ENCODE results near the gene NUDT8. TPM values are rescaled to one million over a fixed set of nuclear protein-coding genes. Genes with fewer than 3 reads are reported as not detected.
"Not testable (repeated sequence)": the region's sequence is repeated elsewhere in the genome, so short reads cannot be mapped to it uniquely, and the experiment has no call there.

NUDT8 gene
- polyA plus RNA-seq, 1 of the 3 experiments (the other 2 are of a cell fraction), result 2.7 TPM

DNA sequence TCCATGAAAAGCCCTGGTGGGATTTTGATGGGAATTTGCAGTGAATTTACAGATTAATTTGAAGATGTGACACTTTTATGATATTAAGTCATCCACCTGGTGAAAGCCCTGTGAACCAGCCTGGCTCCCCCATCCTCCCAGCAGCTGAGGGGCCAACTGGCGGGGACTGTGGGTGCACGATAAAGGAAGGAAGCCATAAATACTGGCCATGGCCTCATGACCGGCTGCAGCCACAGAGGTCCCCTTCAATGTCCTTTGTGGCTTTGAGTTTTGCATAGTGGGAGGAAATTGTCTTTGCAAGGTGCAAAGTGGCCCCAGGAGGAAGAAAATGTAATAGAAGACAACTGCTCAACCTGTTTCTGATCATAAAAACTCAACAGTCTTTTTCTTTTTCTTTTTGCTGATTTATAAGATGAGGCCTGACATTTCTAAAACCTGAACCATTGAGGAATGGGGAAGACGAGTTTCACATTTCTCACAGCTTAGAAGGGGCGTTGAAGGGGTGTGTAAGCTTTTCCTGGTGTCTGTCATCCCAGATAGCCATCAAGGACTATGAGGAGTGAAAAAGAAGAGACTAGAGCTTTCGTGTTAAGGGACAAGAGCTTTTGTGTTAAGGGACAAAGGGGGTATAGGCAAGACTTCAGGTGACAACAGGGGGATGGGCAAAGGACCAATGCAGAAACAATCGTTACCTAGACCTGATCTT is 29.3 kb downstream of the NUDT8 start:
- H3K9ac ChIP-seq, result no peak overlapping the region
- no peaks in the 10 kb centered on the region for H3K4me1 ChIP-seq (ENCODE audit: control insufficient read depth in 1 of 2, insufficient read depth in 2 of 2, low read depth in 1 of 2, low read length in 1 of 2)
- 30% methylated on average over 7 of the region's 7 CpGs for WGBS (ENCODE audit: low lambda C conversion rate)
- no peak overlapping the region for H2AFZ ChIP-seq (ENCODE audit: low read depth)
- H3K4me3 ChIP-seq (ENCODE audit: low read depth in 2 of 2, low read length in 1 of 2), result no peak overlapping the region
- no peak for DNase-seq
- POLR2A ChIA-PET, result no interaction called here
- H3K9me3 ChIP-seq, result no peaks in the 10 kb centered on the region
- no peak for TF ChIP-seq SMC3 (IDR thresholded peaks at IDR 0.05; ENCODE audit: low read depth, low read length)
- TF ChIP-seq, protein P1, sequence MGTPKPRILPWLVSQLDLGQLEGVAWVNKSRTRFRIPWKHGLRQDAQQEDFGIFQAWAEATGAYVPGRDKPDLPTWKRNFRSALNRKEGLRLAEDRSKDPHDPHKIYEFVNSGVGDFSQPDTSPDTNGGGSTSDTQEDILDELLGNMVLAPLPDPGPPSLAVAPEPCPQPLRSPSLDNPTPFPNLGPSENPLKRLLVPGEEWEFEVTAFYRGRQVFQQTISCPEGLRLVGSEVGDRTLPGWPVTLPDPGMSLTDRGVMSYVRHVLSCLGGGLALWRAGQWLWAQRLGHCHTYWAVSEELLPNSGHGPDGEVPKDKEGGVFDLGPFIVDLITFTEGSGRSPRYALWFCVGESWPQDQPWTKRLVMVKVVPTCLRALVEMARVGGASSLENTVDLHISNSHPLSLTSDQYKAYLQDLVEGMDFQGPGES (IDR thresholded peaks at IDR 0.05; ENCODE audit: low read depth, low read length), result no peak
- TF ChIP-seq, protein P2, sequence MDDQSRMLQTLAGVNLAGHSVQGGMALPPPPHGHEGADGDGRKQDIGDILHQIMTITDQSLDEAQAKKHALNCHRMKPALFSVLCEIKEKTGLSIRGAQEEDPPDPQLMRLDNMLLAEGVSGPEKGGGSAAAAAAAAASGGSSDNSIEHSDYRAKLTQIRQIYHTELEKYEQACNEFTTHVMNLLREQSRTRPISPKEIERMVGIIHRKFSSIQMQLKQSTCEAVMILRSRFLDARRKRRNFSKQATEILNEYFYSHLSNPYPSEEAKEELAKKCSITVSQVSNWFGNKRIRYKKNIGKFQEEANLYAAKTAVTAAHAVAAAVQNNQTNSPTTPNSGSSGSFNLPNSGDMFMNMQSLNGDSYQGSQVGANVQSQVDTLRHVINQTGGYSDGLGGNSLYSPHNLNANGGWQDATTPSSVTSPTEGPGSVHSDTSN (IDR thresholded peaks at IDR 0.05), result no peak
- no peak for TF ChIP-seq RXRA (IDR thresholded peaks at IDR 0.05; ENCODE audit: borderline replicate concordance, low read depth)
- no peak for TF ChIP-seq POLR2AphosphoS5 (IDR thresholded peaks at IDR 0.05; ENCODE audit: low read depth, low read length)
- no peak for TF ChIP-seq JUND (IDR thresholded peaks at IDR 0.05)
- TF ChIP-seq RFX5 (IDR thresholded peaks at IDR 0.05; ENCODE audit: low read length), result no peak
- TF ChIP-seq TAF1 (IDR thresholded peaks at IDR 0.05; ENCODE audit: borderline replicate concordance, low read depth, low read length), result no peak
- TF ChIP-seq MEF2A (IDR thresholded peaks at IDR 0.05; ENCODE audit: borderline replicate concordance, low read depth), result no peak
- H3K4me2 ChIP-seq, result no peak overlapping the region
- no peaks in the 10 kb centered on the region; the same call in 1 of the 2 replicates for H3K27me3 ChIP-seq (ENCODE audit: insufficient read depth)
- H3F3A ChIP-seq (replicated peaks; ENCODE audit: insufficient read depth), result no peaks in the 10 kb centered on the region
- H3K79me2 ChIP-seq (ENCODE audit: insufficient read depth), result no peaks in the 10 kb centered on the region
- H4K20me1 ChIP-seq (ENCODE audit: insufficient read depth), result no peaks in the 10 kb centered on the region
- CTCF ChIA-PET, result interaction anchor here (1.8 to 2.9 kb wide), 2 partner anchors 14 kb away, joined by 4 to 7 read pairs; no protein-coding TSS in a partner anchor
- no peaks in the 10 kb centered on the region for H3K36me3 ChIP-seq (replicated peaks in 1 of 2; ENCODE audit: control insufficient read depth in 1 of 2, insufficient read depth in 2 of 2, low read length in 1 of 2)
- H3K27ac ChIP-seq (ENCODE audit: low read depth in 2 of 2, low read length in 1 of 2), result no peak overlapping the region
- H3K9me2 ChIP-seq, result no peaks in the 10 kb centered on the region

- TF ChIP-seq MXI1 (IDR thresholded peaks at IDR 0.05; ENCODE audit: low read depth, low read length) (no peak), NRF1 (IDR thresholded peaks at IDR 0.05; ENCODE audit: low read depth, low read length) (no peak), POLR2AphosphoS5 (IDR thresholded peaks at IDR 0.05; ENCODE audit: low read depth, low read length) (no peak)
- no peak overlapping the region for H3K4me3 ChIP-seq (ENCODE audit: low read depth in 2 of 2, low read length in 1 of 2)
- no peaks in the 10 kb centered on the region for H3K9me2 ChIP-seq
- H2AFZ ChIP-seq (ENCODE audit: low read depth), result no peak overlapping the region
- H3K27ac ChIP-seq (ENCODE audit: low read depth in 2 of 2, low read length in 1 of 2), result no peak overlapping the region
- no peak overlapping the region for H3K9ac ChIP-seq
- no peaks in the 10 kb centered on the region for H3K36me3 ChIP-seq (replicated peaks in 1 of 2; ENCODE audit: control insufficient read depth in 1 of 2, insufficient read depth in 2 of 2, low read length in 1 of 2)
- ChIA-PET POLR2A (no interaction called here), CTCF (interaction anchor here (1.6 to 1.8 kb wide), 2 partner anchors 9 to 16 kb away, joined by 4 to 5 read pairs; no protein-coding TSS in a partner anchor)
- no peaks in the 10 kb centered on the region for H3K9me3 ChIP-seq
- no peaks in the 10 kb centered on the region; the same call in 1 of the 2 replicates for H3K27me3 ChIP-seq (ENCODE audit: insufficient read depth)
- DNase-seq, result no peak
- no peaks in the 10 kb centered on the region for H3F3A ChIP-seq (replicated peaks; ENCODE audit: insufficient read depth)
- no peaks in the 10 kb centered on the region for H4K20me1 ChIP-seq (ENCODE audit: insufficient read depth)
- no peaks in the 10 kb centered on the region for H3K4me1 ChIP-seq (ENCODE audit: control insufficient read depth in 1 of 2, insufficient read depth in 2 of 2, low read depth in 1 of 2, low read length in 1 of 2)
- no peaks in the 10 kb centered on the region for H3K79me2 ChIP-seq (ENCODE audit: insufficient read depth)
- no peak overlapping the region for H3K4me2 ChIP-seq
- WGBS (ENCODE audit: low lambda C conversion rate), result 0% methylated on average over 1 of the region's 1 CpG
Measured at GRCh38 chr11:67599149-67599548, 30.6 kb downstream of the NUDT8 start.

DNA sequence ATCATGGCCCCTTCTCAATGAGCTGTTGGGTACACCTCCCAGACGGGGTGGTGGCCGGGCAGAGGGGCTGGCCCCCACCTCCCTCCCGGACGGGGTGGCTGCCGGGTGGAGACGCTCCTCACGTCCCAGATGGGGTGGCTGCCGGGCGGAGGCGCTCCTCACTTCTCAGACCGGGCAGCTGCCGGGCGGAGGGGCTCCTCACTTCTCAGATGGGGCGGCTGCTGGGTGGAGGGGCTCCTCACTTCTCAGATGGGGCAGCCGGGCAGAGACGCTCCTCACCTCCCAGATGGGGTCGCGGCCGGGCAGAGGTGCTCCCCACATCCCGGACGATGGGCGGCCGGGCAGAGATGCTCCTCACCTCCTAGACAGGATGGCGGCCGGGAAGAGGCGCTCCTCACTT is 31.8 kb downstream of the NUDT8 start:
- H3K27me3 ChIP-seq (ENCODE audit: insufficient read depth); H4K20me1 ChIP-seq (ENCODE audit: insufficient read depth); H3K4me2 ChIP-seq; H3K36me3 ChIP-seq (replicated peaks in 1 of 2; ENCODE audit: control insufficient read depth in 1 of 2, insufficient read depth in 2 of 2, low read length in 1 of 2); H3K27ac ChIP-seq (ENCODE audit: low read depth in 2 of 2, low read length in 1 of 2); H3K79me2 ChIP-seq (ENCODE audit: insufficient read depth); H3K9me2 ChIP-seq; H3K9ac ChIP-seq; POLR2A ChIA-PET; H3K4me1 ChIP-seq (ENCODE audit: control insufficient read depth in 1 of 2, insufficient read depth in 2 of 2, low read depth in 1 of 2, low read length in 1 of 2); DNase-seq; H3K4me3 ChIP-seq (ENCODE audit: low read depth in 2 of 2, low read length in 1 of 2); H3K9me3 ChIP-seq; H3F3A ChIP-seq (replicated peaks; ENCODE audit: insufficient read depth); H2AFZ ChIP-seq (ENCODE audit: low read depth): not testable (repeated sequence)
- CTCF ChIA-PET, result interaction anchor here (1.6 kb wide), 1 partner anchor 8 kb away, joined by 5 read pairs; no protein-coding TSS in a partner anchor
- WGBS (ENCODE audit: low lambda C conversion rate), result 48% methylated on average over 12 of the region's 26 CpGs

DNA sequence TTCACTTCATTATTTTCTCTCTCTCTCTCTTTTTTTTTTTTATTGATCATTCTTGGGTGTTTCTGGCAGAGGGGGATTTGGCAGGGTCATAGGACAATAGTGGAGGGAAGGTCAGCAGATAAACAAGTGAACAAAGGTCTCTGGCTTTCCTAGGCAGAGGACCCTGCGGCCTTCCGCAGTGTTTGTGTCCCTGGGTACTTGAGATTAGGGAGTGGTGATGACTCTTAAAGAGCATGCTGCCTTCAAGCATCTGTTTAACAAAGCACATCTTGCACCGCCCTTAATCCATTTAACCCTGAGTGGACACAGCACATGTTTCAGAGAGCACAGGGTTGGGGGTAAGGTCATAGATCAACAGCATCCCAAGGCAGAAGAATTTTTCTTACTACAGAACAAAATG is 32.3 kb downstream of the NUDT8 start:
- H3F3A ChIP-seq (replicated peaks; ENCODE audit: insufficient read depth); H3K27me3 ChIP-seq (ENCODE audit: insufficient read depth); H3K9me2 ChIP-seq; H3K9me3 ChIP-seq; H3K36me3 ChIP-seq (replicated peaks in 1 of 2; ENCODE audit: control insufficient read depth in 1 of 2, insufficient read depth in 2 of 2, low read length in 1 of 2); H4K20me1 ChIP-seq (ENCODE audit: insufficient read depth); H3K4me1 ChIP-seq (ENCODE audit: control insufficient read depth in 1 of 2, insufficient read depth in 2 of 2, low read depth in 1 of 2, low read length in 1 of 2); H3K4me2 ChIP-seq; H3K79me2 ChIP-seq (ENCODE audit: insufficient read depth); H2AFZ ChIP-seq (ENCODE audit: low read depth); DNase-seq; H3K9ac ChIP-seq; CTCF ChIA-PET; H3K27ac ChIP-seq (ENCODE audit: low read depth in 2 of 2, low read length in 1 of 2); POLR2A ChIA-PET; H3K4me3 ChIP-seq (ENCODE audit: low read depth in 2 of 2, low read length in 1 of 2): not testable (repeated sequence)
- no CpG with 5 or more reads among the region's 3 CpGs for WGBS (ENCODE audit: low lambda C conversion rate)

Data from SK-N-SH (cell line).